Chondrocyte (in vitro differentiated cells): ENCODE measurements around the gene CDCA8. TPM values are rescaled to one million over a fixed set of nuclear protein-coding genes. Genes with fewer than 3 reads are reported as not detected.
"Not testable (repeated sequence)": the region's sequence is repeated elsewhere in the genome, so short reads cannot be mapped to it uniquely, and the experiment has no call there.

Source experiments
- DNase-seq: peaks from one replicate; pipeline ENCODE4 v3.0.0; 2021; ENCODE audit warnings: mixed read lengths, low spot score
- H3K27ac Mint-ChIP-seq: one replicate; pipeline ENCODE4 v1.8.0; 2021; ENCODE audit warnings: mild to moderate bottlenecking, moderate library complexity, mixed read lengths; ENCODE audit not compliant: unreplicated experiment
- H3K27me3 Mint-ChIP-seq: 2 replicates; pipeline ENCODE4 v1.8.0; 2021; ENCODE audit warnings: low read depth, mixed read lengths
- H3K36me3 Mint-ChIP-seq: 2 replicates; pipeline ENCODE4 v1.8.0; 2021; ENCODE audit warnings: low read depth, mixed read lengths
- H3K4me1 Mint-ChIP-seq: 2 replicates; pipeline ENCODE4 v1.8.0; 2021; ENCODE audit warnings: low read depth, mild to moderate bottlenecking, mixed read lengths
- H3K4me3 Mint-ChIP-seq: one replicate; pipeline ENCODE4 v1.8.0; 2021; ENCODE audit warnings: mild to moderate bottlenecking, moderate library complexity, mixed read lengths; ENCODE audit not compliant: unreplicated experiment
- H3K9me3 Mint-ChIP-seq: 2 replicates; pipeline ENCODE4 v1.8.0; 2021; ENCODE audit warnings: low read depth, mixed read lengths
- total RNA-seq: library from RNA; stranded (reverse); gene quantifications from 3 replicates; pipeline ENCODE4 v1.2.1, GENCODE V29; 2021
- TF ChIP-seq, protein P1 (sequence below): fragments of 200-600 bp; sonication (generic); IDR thresholded peaks from 2 replicates; pipeline ENCODE4 v1.5.0; 2021; ENCODE audit warnings: antibody characterized with exemption, mild to moderate bottlenecking, moderate library complexity

Gene CDCA8
- total RNA-seq, 1 donor from 2014 or later, result 6.0 TPM

DNA sequence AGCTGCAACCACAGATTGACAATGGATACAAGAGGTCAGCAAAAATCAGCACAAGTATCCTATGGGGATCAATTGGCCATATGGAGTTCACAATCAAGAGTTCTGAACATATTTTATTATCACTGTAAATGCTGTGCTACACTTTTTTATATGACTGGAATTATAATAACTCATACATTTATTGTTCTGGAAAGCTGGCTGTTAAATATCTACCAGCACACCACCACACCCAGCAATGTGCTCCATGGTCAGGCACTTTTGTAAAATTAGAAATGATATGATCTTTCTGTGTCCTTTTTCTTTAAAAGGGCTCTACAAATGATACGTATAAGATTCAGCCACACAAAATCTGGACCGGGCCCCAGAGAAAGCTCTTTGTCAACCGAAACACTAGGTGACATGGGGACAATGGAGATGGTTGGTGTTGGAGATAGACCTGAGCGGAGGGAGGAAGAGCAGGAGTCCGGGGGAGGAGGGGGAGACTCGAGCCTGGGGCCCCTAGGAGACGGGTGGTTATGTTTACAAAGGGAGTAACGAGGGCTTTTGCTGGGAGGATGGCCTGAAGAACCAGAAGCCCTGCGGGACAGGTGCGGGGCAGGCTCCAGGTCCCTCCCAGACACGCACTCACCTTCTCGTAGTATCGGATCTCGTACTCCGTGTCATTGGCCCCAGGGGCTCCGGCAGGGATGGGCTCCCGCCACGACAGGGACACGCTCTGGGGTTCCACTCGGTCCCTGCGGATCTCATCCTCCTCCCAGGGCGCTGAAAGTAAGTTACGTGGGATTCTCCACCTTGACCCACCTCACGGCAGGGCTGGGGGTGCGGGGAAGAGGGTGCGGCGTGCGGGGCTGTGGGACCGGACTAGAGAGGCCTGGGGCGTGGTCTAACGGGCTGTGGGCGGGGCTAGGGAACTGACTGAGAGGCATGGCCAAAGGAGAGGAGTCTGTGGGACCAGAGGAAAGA lies 42.6 kb downstream of the CDCA8 start:
- Mint-ChIP-seq H3K27ac (no peak overlapping the region), H3K9me3 (peaks cover 6% of the 10 kb centered on the region), H3K36me3 (no peaks in the 10 kb centered on the region), H3K4me3 (no peak overlapping the region), H3K4me1 (no peaks in the 10 kb centered on the region), H3K27me3 (peaks cover 45% of the 10 kb centered on the region)
- DNase-seq, result peak; percentile 68
- TF ChIP-seq, protein P1, sequence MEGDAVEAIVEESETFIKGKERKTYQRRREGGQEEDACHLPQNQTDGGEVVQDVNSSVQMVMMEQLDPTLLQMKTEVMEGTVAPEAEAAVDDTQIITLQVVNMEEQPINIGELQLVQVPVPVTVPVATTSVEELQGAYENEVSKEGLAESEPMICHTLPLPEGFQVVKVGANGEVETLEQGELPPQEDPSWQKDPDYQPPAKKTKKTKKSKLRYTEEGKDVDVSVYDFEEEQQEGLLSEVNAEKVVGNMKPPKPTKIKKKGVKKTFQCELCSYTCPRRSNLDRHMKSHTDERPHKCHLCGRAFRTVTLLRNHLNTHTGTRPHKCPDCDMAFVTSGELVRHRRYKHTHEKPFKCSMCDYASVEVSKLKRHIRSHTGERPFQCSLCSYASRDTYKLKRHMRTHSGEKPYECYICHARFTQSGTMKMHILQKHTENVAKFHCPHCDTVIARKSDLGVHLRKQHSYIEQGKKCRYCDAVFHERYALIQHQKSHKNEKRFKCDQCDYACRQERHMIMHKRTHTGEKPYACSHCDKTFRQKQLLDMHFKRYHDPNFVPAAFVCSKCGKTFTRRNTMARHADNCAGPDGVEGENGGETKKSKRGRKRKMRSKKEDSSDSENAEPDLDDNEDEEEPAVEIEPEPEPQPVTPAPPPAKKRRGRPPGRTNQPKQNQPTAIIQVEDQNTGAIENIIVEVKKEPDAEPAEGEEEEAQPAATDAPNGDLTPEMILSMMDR, result no peak

- not testable (repeated sequence) for H3K9me3 Mint-ChIP-seq, H3K4me3 Mint-ChIP-seq, DNase-seq, H3K36me3 Mint-ChIP-seq, H3K4me1 Mint-ChIP-seq, H3K27ac Mint-ChIP-seq
- peaks cover 46% of the 10 kb centered on the region for H3K27me3 Mint-ChIP-seq
These were observed 45.7 kb downstream of the CDCA8 start for GRCh38 chr1:37737975-37738374.

DNA sequence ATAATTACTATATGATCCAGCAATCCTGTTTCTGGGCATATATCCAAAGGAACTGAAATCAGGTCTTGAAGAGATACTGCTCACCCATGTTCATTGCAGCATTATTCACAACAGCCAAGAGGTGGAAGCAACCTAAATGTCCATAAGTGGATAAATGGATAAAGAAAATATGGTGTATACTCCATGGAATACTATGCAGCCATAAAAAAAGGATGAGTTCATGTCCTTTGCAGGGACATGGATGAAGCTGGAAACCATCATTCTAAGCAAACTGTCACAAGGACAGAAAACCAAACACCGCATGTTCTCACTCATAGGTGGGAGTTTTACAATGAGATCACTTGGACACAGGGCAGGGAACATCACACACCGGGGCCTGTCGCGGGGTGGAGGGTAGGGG lies 46.3 kb downstream of the CDCA8 start:
- peaks cover 44% of the 10 kb centered on the region for H3K27me3 Mint-ChIP-seq
- not testable (repeated sequence) for H3K36me3 Mint-ChIP-seq, H3K9me3 Mint-ChIP-seq, H3K4me1 Mint-ChIP-seq, H3K4me3 Mint-ChIP-seq, DNase-seq, H3K27ac Mint-ChIP-seq

DNA sequence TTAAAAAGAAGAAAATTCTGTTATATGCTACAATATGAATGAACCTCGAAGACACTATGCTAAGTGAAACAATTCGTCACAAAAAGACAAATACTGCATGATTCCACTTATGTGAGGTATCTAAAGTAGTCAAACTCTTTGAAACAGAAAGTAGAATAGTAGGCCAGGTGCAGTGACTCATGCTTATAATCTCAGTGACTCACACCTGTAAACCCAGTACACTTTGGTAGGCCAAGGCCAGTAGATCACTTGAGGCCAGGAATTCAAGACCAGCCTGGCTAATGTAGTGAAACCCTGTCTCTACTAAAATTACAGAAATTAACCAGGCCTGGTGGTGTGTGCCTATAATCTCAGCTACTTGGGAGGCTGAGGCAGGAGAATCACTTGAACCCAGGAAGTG lies 46.9 kb downstream of the CDCA8 start:
- no peak overlapping the region for H3K27ac Mint-ChIP-seq
- no peak for DNase-seq
- H3K36me3 Mint-ChIP-seq, result no peaks in the 10 kb centered on the region
- H3K4me1 Mint-ChIP-seq, result peaks cover 6% of the 10 kb centered on the region
- peaks cover 43% of the 10 kb centered on the region for H3K27me3 Mint-ChIP-seq
- H3K9me3 Mint-ChIP-seq, result peaks cover 6% of the 10 kb centered on the region
- no peak overlapping the region for H3K4me3 Mint-ChIP-seq
- TF ChIP-seq, protein P1, result no peak

- Mint-ChIP-seq H3K4me1 (peaks cover 6% of the 10 kb centered on the region), H3K36me3 (no peaks in the 10 kb centered on the region), H3K4me3 (no peak overlapping the region), H3K9me3 (peaks cover 6% of the 10 kb centered on the region), H3K27me3 (peaks cover 31% of the 10 kb centered on the region), H3K27ac (no peak overlapping the region)
- TF ChIP-seq, protein P1, result no peak
- DNase-seq, result no peak
These were observed 48.8 kb downstream of the CDCA8 start for GRCh38 chr1:37741130-37741529.

DNA sequence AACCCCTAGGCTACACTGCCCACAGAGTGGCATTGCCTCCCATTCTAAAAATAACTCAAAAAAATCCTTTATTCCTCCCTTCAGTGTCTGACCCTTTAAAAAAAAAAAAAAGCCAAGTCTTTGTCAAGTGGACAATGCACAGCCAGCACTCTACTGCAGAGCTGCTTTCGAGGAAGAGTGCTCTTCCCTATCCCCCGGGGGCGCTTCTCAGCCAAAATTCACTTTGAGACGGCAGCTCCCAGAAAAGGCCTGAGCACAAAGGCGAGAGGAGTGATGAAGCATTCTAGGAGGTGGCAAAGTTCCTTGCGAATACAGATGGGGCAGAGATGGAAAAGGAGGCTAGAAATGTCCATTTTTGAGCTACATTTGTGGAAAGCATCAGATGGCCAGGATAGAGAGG lies 49.3 kb downstream of the CDCA8 start:
- Mint-ChIP-seq H3K9me3 (peaks cover 7% of the 10 kb centered on the region), H3K27me3 (peaks cover 30% of the 10 kb centered on the region), H3K36me3 (peaks cover under 1% of the 10 kb centered on the region), H3K4me1 (peaks cover 6% of the 10 kb centered on the region), H3K27ac (no peak overlapping the region), H3K4me3 (no peak overlapping the region)
- no peak for DNase-seq
- TF ChIP-seq, protein P1, result no peak
